Motor neuron (in vitro differentiated cells): ENCODE measurements around the gene OOSP3. TPM values are rescaled to one million over a fixed set of nuclear protein-coding genes. Genes with fewer than 3 reads are reported as not detected.

Source experiments
- ATAC-seq, 8 experiments: fragments of 200-7000 bp; cut with Tn5 transposase; replicated peaks in 6 of 8; 2 replicates each; pipeline ENCODE4 v1.8.0; 2021; ENCODE audit warnings: mild to moderate bottlenecking in 8 of 8, moderate library complexity in 8 of 8
- H3K27ac ChIP-seq, 2 donors: fragments of 250-450 bp; sonication (Bioruptor Pico); 2 replicates each; pipeline ENCODE4 v1.9.0; 2021; ENCODE audit warnings: antibody characterized with exemption in 2 of 2, mild to moderate bottlenecking in 2 of 2, moderate library complexity in 1 of 2
- H3K4me1 ChIP-seq, 2 donors: fragments of 250-450 bp; sonication (Bioruptor Pico); replicated peaks in 1 of 2; 2 replicates each; pipeline ENCODE4 v1.6.1; 2021; ENCODE audit warnings: antibody characterized with exemption in 2 of 2, mild to moderate bottlenecking in 2 of 2, moderate library complexity in 1 of 2
- H3K4me3 ChIP-seq, 5 donors: fragments of 250-450 bp; sonication (Bioruptor Pico); 2 replicates each; pipeline ENCODE4 v1.9.0; 2021; ENCODE audit warnings: antibody characterized with exemption in 5 of 5, mild to moderate bottlenecking in 5 of 5, moderate library complexity in 4 of 5
- WGBS, 10 experiments: fragments of 450-650 bp; shearing (Covaris generic); methylation state at CpG; one replicate each; pipeline ENCODE4 v1.0.0; 2022; 5-methylcytosine and 5-hydroxymethylcytosine counted together
- in situ Hi-C, 9 experiments: fragments of 400-800 bp; cut with MboI; loops; one replicate each; pipeline ENCODE4 v1.15.0; 2021; ENCODE audit warnings: low sequenced_read_pairs in 9 of 9, low pct_unique_long_range_greater_than_20kb in 2 of 9; ENCODE audit not compliant: unreplicated experiment in 9 of 9
- total RNA-seq, 8 experiments: library from RNA; unstranded; fragments of 300-600 nt; gene quantifications; 2 replicates each; pipeline versions ENCODE4 v1.2.3 to v1.2.4, GENCODE V29; 2022

OOSP3 gene
- total RNA-seq, 8 experiments from 2014 or later: not detected

- in situ Hi-C loops: no loop called here
- no peak for ATAC-seq
Observed at GRCh38 chr11:59938132-59938531, 59.5 kb downstream of the OOSP3 start, which contains the start of gene OOSP1. OOSP1 (plus strand) TSS chr11:59938432; CDS start chr11:59938455, 23 bp downstream.

GRCh38 chr11:59938718-59939117 lies 60.1 kb downstream of the OOSP3 start:
- no peak for ATAC-seq
- H3K27ac ChIP-seq: no peak overlapping the region
- in situ Hi-C loops: no loop called here
- WGBS, 10 experiments: 26 to 100% (median 88%) methylated on average over 2 to 3 of the region's 3 CpGs; no CpG with 5 or more reads in 2 of the 10 experiments
- H3K4me3 ChIP-seq: no peak overlapping the region
- H3K4me1 ChIP-seq: no peaks in the 10 kb centered on the region

More at GRCh38 chr11:59938132-59938531, 59.5 kb downstream of the OOSP3 start, which contains the start of gene OOSP1:
- H3K4me3 ChIP-seq: no peak within 1 kb of the TSS
- WGBS, 10 experiments: 11 to 83% (median 66%) methylated on average over 1 to 2 of the region's 2 CpGs; no CpG with 5 or more reads in 4 of the 10 experiments
- H3K4me1 ChIP-seq: no peaks in the 10 kb centered on the region
- no peak within 1 kb of the TSS for H3K27ac ChIP-seq

- WGBS, 10 experiments: 15 to 100% (median 75%) methylated on average over 1 to 2 of the region's 2 CpGs
- no peak for ATAC-seq
- Histone ChIP-seq H3K4me3 (no peak overlapping the region), H3K27ac (no peak overlapping the region), H3K4me1 (no peaks in the 10 kb centered on the region)
- in situ Hi-C loops: no loop called here
Observed at GRCh38 chr11:59939482-59939881, 60.9 kb downstream of the OOSP3 start.

- WGBS, 10 experiments: 18 to 93% (median 80%) methylated on average over 1 to 4 of the region's 4 CpGs; no CpG with 5 or more reads in 1 of the 10 experiments
- no peak for ATAC-seq
- H3K4me1 ChIP-seq: peaks cover 0 to 7% of the 10 kb centered on the region in 2 donors
- no peak overlapping the region for H3K27ac ChIP-seq
- no peak overlapping the region for H3K4me3 ChIP-seq
- in situ Hi-C loops: no loop called here
Observed at GRCh38 chr11:59941091-59941490, 62.5 kb downstream of the OOSP3 start.

- ATAC-seq: peak in 3 of 8 experiments; percentile 70 to 77 (median 74)
Observed at GRCh38 chr11:59943997-59944714, 65.6 kb downstream of the OOSP3 start.

GRCh38 chr11:59944720-59945119 lies 66.1 kb downstream of the OOSP3 start:
- Histone ChIP-seq H3K4me3 (no peak overlapping the region), H3K27ac (peak overlapping the region in 1 of 2 donors; percentile 43), H3K4me1 (peaks cover 0 to 7% of the 10 kb centered on the region in 2 donors)
- WGBS, 10 experiments: 0 to 17% (median 5%) methylated on average over 1 to 2 of the region's 2 CpGs
- ATAC-seq: peak; percentile 26 to 79 (median 70)
- in situ Hi-C loops: no loop called here

More at GRCh38 chr11:59943997-59944714, 65.6 kb downstream of the OOSP3 start:
- H3K4me3 ChIP-seq: no peak overlapping the region
- H3K4me1 ChIP-seq: peaks cover 0 to 7% of the 10 kb centered on the region in 2 donors
- no peak overlapping the region for H3K27ac ChIP-seq
- in situ Hi-C loops: no loop called here
- WGBS, 10 experiments: 7 to 100% (median 88%) methylated on average over 1 to 2 of the region's 3 CpGs; no CpG with 5 or more reads in 2 of the 10 experiments

Other genes starting within 250 kb of the OOSP3 start
- gene PATL1, start 209.7 kb upstream of the OOSP3 start, total RNA-seq: 10 to 100 TPM in 6 of 8 experiments, 1 to 10 TPM in 2; 8.4 to 26.2 (median 14.1) TPM
- under 1 TPM in 1 of 8 experiments, not detected in 7; 0.71 TPM for gene OR10V1, start 164.9 kb upstream of the OOSP3 start, total RNA-seq
- 10 to 100 TPM in 6 of 8 experiments, 1 to 10 TPM in 2; 5.7 to 21.4 (median 13.4) TPM for gene STX3, start 123.4 kb upstream of the OOSP3 start, total RNA-seq
- gene MRPL16, start 68.0 kb upstream of the OOSP3 start, total RNA-seq: 10 to 100 TPM; 16.5 to 70.2 (median 29.9) TPM
- not detected for gene CBLIF, start 33.3 kb upstream of the OOSP3 start, total RNA-seq
- 1 to 10 TPM in 2 of 8 experiments, under 1 TPM in 1, not detected in 5; 0.99 to 3.2 (median 1.7) TPM for gene TCN1, start 12.3 kb upstream of the OOSP3 start, total RNA-seq
- not detected for gene OOSP1, start 59.6 kb downstream of the OOSP3 start, total RNA-seq
- not detected for gene OOSP4A, start 85.3 kb downstream of the OOSP3 start, total RNA-seq
- not detected for gene OOSP4B, start 138.4 kb downstream of the OOSP3 start, total RNA-seq
- gene OOSP2, start 161.6 kb downstream of the OOSP3 start, total RNA-seq: under 1 TPM in 1 of 8 experiments, not detected in 7; 0.08 TPM
- under 1 TPM in 1 of 8 experiments, not detected in 7; 0.33 TPM for gene MS4A3, start 177.9 kb downstream of the OOSP3 start, total RNA-seq
- under 1 TPM in 4 of 8 experiments, not detected in 4; 0.09 to 0.52 (median 0.14) TPM for gene MS4A2, start 209.9 kb downstream of the OOSP3 start, total RNA-seq